Stimulated activated CD4-positive, alpha-beta T cell treated with anti-CD3 and anti-CD28 coated beads, Interleukin-1b, Interleukin-23, amount 100 ng/mL, for 4 hours (primary cell): ENCODE measurements around the gene LDHA.

Experiments
- DNase-seq, 2 donors: peaks; one replicate each; pipeline ENCODE4 v3.0.0-alpha.2; 2020; ENCODE audit warnings: low read depth in 2 of 2

LDHA gene

DNA sequence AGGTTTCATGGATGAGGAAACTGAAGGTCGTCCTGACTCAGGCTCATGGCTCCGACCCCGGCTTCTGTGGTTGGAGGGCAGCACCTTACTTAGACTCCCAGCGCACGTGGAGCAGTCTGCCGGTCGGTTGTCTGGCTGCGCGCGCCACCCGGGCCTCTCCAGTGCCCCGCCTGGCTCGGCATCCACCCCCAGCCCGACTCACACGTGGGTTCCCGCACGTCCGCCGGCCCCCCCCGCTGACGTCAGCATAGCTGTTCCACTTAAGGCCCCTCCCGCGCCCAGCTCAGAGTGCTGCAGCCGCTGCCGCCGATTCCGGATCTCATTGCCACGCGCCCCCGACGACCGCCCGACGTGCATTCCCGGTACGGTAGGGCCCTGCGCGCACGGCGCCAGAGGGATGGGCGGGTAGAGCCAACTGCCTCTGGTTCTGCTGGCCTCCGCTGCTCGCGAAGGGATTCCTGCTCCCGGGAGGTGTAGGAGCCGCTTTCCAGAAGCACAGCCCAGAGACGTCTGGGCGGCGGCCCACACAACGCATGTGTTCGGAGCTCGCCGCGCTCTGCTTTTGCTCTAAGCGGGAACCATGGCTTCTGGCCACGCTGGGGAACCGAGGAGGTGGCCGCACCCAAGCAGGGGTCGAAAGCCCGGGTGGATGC, at the start of gene LDHA:
TSS of gene LDHA (plus strand) at position 289 of the 653 bp plus-strand sequence. CDS start 2,280 bp downstream, outside the sequence.
- DNase-seq: peak; percentile 99

DNA sequence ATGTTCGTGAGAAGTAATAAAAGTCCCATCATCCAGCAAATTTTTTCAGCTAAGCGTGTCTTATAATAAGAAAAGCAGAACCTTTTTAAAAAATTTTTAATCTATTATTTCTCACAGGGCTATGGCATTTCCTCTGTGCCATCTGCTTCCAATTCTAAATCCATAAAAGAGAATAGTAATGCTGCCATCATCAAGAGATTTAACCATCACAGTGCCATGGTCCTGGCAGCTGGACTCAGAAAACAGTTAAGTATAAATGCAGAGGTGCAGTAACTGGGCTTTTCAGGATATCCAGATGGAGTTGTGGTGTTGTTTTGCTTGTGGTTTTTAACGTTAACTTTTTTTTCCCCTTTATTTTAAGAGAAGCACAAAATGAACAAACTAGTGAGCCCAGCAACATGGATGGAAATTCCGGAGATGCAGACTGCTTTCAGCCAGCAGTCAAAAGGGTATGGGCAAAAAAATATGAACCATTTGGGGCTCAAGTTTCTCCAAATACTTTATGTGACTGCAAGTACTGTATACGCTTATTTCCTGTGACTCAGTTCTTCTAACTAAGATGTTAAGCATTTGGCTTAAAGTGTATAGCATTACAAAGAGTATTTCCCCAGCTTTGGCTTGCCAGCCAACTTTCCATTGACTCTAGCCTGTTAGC, 46.8 kb upstream of the LDHA start:
- no peak for DNase-seq

DNA sequence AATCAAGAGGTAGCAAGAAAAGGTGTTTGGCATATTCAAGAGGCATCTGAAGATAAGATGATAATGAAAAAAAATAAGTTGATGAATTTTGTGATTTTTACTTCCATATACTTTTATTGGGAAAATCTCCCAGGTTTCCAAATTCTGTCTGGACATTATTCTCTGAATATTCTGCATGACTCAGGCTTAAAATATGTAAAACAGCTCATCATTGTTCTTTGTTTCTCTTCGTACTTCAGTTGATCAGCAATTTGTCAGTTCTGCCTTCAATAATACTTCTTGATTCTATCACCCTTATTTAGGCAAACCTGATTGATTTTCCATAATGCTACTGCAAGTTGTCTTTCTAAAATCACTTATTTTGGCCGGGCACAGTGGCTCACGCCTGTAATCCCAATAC, 41.8 kb upstream of the LDHA start:
- no peak for DNase-seq

- no peak for DNase-seq
These were observed 35.7 kb upstream of the LDHA start for GRCh38 chr11:18358646-18359045.

- no peak for DNase-seq
These were observed 33.2 kb upstream of the LDHA start for GRCh38 chr11:18361154-18361553.

GRCh38 chr11:18364495-18365073, 29.8 kb upstream of the LDHA start:
- DNase-seq: no peak

GRCh38 chr11:18365741-18366140, 28.6 kb upstream of the LDHA start:
- DNase-seq: no peak

- no peak for DNase-seq
These were observed 28.1 kb upstream of the LDHA start for GRCh38 chr11:18366286-18366685.

- DNase-seq: no peak
These were observed 26.9 kb upstream of the LDHA start for GRCh38 chr11:18367431-18367830.

- no peak for DNase-seq
These were observed 26.1 kb upstream of the LDHA start for GRCh38 chr11:18368221-18368620.

DNA sequence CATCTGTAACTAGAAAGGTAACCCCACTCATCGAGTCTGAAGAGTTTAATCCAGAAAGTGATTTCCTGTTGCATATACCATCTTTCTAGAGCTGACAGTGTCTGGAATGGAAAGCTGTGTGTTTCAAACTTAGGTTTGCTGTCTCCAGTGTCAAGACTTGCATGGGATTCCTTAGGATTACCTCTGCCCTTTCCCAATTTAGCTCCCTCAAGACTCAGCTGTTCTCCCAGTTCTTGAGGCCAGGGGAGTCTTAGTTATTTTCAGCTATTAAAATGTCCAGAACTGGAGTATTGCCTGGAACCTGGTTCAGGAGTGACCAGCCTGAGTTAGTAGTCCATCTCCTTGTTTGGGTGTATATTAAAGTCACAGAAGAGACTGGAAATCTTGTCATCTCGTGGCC, 25.0 kb upstream of the LDHA start:
- no peak for DNase-seq

DNA sequence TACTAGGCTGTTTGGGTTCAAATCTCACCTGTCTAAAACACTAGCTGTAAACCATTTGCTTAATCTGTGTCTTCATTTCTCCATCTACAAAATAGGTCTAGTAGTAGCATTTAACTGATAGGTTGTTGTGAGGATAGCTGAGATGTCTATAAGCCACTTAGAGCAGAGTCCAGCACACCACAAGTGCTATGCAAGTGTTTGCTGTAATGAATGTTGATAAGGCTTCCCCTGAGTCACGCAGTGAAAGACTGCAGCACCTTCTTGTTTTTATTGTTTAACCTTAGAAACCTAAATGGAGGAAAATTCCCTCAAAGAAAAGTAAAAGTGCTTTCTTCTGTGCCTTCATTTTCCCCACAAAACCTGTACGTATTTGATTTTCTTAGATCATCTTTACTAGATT, 23.1 kb upstream of the LDHA start:
- no peak for DNase-seq

GRCh38 chr11:18372201-18372600, 22.2 kb upstream of the LDHA start:
- no peak for DNase-seq

GRCh38 chr11:18374956-18375355, 19.4 kb upstream of the LDHA start:
- no peak for DNase-seq

GRCh38 chr11:18375941-18376340, 18.4 kb upstream of the LDHA start:
- DNase-seq: no peak

DNA sequence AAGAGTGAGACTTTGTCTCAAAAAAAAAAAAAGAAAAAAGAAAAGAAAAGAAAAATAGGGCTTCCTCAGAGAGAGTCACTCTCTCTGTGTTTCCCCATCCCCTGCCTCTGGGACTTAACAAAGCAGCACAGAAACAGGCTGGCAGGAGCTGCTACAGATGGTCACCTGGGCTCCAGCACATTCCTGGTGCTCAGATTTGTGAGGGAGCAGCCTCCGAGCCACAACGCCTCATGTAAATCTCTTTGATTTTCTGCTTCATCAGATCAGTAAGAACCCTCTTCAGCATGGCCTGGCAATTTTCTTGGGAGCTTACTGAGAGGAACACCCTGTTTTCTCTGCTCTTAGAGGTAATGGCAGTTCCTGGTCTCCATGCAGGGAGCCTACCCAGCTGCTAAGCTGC, 15.2 kb upstream of the LDHA start:
- no peak for DNase-seq

DNA sequence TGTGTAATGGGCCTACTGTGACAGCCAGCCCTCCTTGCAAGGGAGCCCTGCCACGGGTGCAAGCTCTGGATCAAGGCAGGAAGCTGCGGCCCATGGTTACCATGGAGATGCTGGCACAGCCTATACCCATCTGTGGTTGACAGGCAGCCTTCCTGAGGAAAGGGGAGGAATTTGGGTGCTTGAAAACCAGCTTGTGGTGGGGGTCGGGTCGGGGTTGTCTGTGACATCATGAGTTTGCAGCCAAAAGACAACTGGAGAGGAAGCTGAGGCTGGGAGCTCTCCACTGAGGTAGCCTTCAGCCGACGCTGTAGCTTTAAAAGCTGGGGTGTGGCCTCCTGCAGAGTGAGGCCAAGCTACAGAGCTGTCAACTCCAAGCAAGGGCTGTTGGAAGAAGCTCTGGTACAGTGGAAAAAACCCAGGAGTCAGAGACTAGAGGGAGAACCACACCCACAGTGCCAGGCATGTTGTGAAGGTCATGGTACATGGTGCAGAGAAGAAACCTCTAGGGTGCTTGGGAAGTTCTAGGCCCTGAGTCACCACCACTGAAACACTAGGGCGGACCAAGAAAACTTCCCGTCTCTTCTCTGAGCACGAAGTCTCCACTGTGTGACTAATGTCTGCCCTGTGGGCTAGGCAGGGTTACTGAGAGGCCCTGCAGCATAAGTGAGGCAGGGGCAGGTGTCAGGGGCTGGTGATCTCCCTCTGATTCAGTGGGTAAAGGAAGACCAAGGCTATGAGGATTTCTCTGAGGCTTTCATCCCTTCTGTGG, 10.8 kb upstream of the LDHA start:
- peak; percentile 52 to 57 for DNase-seq

DNA sequence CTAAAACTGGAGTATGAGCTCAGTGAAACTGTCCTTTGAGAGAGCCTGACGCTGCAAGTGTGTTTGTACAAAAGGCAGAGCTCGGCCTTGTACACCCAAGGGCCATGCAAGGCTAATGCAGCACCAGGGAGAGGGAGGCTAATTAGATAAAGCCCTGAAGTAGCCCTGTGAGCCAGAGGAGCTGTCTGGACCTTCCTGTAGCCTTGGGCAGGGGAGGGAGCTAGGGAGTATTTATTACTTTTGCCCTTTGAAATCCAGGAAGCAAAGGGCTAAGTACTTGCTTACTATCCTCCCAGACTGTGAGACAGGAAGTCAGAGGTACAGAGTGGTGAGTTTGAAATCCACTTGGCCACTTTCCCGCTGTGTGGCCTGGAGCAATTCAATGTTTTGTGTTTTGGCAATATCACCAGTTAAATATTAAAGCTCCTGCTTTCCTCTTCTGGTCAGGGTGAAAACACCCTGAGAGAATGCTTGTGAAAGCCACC, 10.2 kb upstream of the LDHA start:
- DNase-seq: no peak

DNA sequence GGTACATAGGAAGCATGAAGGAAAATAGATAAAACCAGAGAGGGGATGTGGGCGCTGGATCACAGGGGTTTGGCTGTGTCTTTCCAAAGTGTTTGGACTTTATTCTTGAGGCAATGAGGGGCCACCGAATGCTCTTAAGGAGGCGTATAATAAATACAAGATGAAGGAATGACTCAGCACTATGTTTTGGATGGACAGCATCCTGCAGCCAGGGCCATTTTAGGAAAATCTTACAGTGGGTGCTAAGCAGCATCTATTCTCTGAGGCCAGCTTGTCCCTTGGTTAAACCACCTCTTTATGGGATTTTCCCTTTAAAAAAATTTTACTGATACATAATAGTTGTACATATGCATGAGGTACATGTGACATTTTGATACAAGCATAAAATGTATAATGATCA, 4.3 kb upstream of the LDHA start:
- no peak for DNase-seq

GRCh38 chr11:18392434-18393321, 1.7 kb upstream of the LDHA start:
- no peak for DNase-seq

GRCh38 chr11:18393581-18394274, 635 bp upstream of the LDHA start:
- peak in 1 of 2 donors; percentile 24 for DNase-seq
